Activated T-helper 2 cell treated with anti-CD3 and anti-CD28 coated beads, Interferon-gamma antibody, Interleukin-2, Interleukin-4, amounts not matched to agents 10 μg/mL and 5 μg/mL and 100 μg/mL, durations not matched to agents 14 hours and 24 hours and 36 hours (primary cell): ENCODE measurements around the gene CLDN25. TPM values are rescaled to one million over a fixed set of nuclear protein-coding genes. Genes with fewer than 3 reads are reported as not detected.
"Not testable (repeated sequence)": the region's sequence is repeated elsewhere in the genome, so short reads cannot be mapped to it uniquely, and the experiment has no call there.

Experiments
- DNase-seq: peaks from one replicate; pipeline ENCODE4 v3.0.0; 2021; ENCODE audit warnings: low spot score
- H3K27ac Mint-ChIP-seq: one replicate; pipeline ENCODE4 v1.8.0; 2021; ENCODE audit warnings: mixed read lengths
- H3K27me3 Mint-ChIP-seq: one replicate; pipeline ENCODE4 v1.8.0; 2021; ENCODE audit warnings: low read depth, mixed read lengths
- H3K36me3 Mint-ChIP-seq: one replicate; pipeline ENCODE4 v1.8.0; 2021; ENCODE audit warnings: low read depth, mixed read lengths
- H3K4me1 Mint-ChIP-seq: one replicate; pipeline ENCODE4 v1.8.0; 2021; ENCODE audit warnings: low read depth, mixed read lengths
- H3K4me3 Mint-ChIP-seq: one replicate; pipeline ENCODE4 v1.8.0; 2021; ENCODE audit warnings: low read depth, mild to moderate bottlenecking, moderate library complexity, mixed read lengths
- H3K9me3 Mint-ChIP-seq: one replicate; pipeline ENCODE4 v1.8.0; 2021; ENCODE audit warnings: mixed read lengths
- intact Hi-C: fragments of 100-400 bp; cut with micrococcal nuclease; formaldehyde crosslinking; loops from one replicate; pipeline ENCODE4 v1.15.1; 2023
- total RNA-seq: library from RNA; stranded (reverse); gene quantifications from 2 replicates; pipeline ENCODE4 v1.2.3, GENCODE V29; 2022

The CLDN25 gene
- total RNA-seq: not detected in 2 replicates

- Mint-ChIP-seq H3K4me3 (no peak within 1 kb of the TSS), H3K36me3 (no peaks in the 10 kb centered on the region), H3K9me3 (no peaks in the 10 kb centered on the region), H3K4me1 (peaks cover 5% of the 10 kb centered on the region), H3K27ac (no peak within 1 kb of the TSS), H3K27me3 (peaks cover 34% of the 10 kb centered on the region)
- DNase-seq: no peak
- intact Hi-C loops: loop anchor here (10.0 kb wide), 2 partner anchors 225 to 1555 kb away; partner anchors contain the start of gene PTS
These were observed at the start of gene CLDN25 for GRCh38 chr11:113779496-113779895. Gene CLDN25 (plus strand): TSS chr11:113779796. CDS start chr11:113779796, 0 bp downstream.

GRCh38 chr11:113730887-113731726, 48.5 kb upstream of the CLDN25 start:
- no peaks in the 10 kb centered on the region for H3K9me3 Mint-ChIP-seq

GRCh38 chr11:113732092-113732491, 47.5 kb upstream of the CLDN25 start:
- peaks cover 34% of the 10 kb centered on the region for H3K36me3 Mint-ChIP-seq
- intact Hi-C loops: no loop called here

More at GRCh38 chr11:113730887-113731726, 48.5 kb upstream of the CLDN25 start:
- Mint-ChIP-seq H3K27me3 (no peaks in the 10 kb centered on the region), H3K4me3 (no peak overlapping the region), H3K36me3 (peaks cover 24% of the 10 kb centered on the region), H3K27ac (no peak overlapping the region), H3K4me1 (peaks cover under 1% of the 10 kb centered on the region)
- intact Hi-C loops: loop anchor here (1.0 kb wide), 1 partner anchor 426 kb away; no protein-coding TSS in a partner anchor
- DNase-seq: no peak

GRCh38 chr11:113736323-113736722, 43.3 kb upstream of the CLDN25 start:
- Mint-ChIP-seq H3K27me3 (no peaks in the 10 kb centered on the region), H3K4me3 (no peak overlapping the region), H3K4me1 (peaks cover 6% of the 10 kb centered on the region), H3K36me3 (peaks cover 64% of the 10 kb centered on the region), H3K27ac (no peak overlapping the region), H3K9me3 (no peaks in the 10 kb centered on the region)
- no peak for DNase-seq
- intact Hi-C loops: loop anchor here (5.0 kb wide), 1 partner anchor 149 kb away; no protein-coding TSS in a partner anchor

More at GRCh38 chr11:113732092-113732491, 47.5 kb upstream of the CLDN25 start:
- Mint-ChIP-seq H3K4me3 (no peak overlapping the region), H3K4me1 (peaks cover 6% of the 10 kb centered on the region), H3K27ac (no peak overlapping the region), H3K9me3 (no peaks in the 10 kb centered on the region), H3K27me3 (no peaks in the 10 kb centered on the region)
- no peak for DNase-seq

- Mint-ChIP-seq H3K4me1 (no peaks in the 10 kb centered on the region), H3K4me3 (no peak overlapping the region), H3K9me3 (no peaks in the 10 kb centered on the region), H3K27me3 (no peaks in the 10 kb centered on the region), H3K27ac (no peak overlapping the region), H3K36me3 (peaks cover 25% of the 10 kb centered on the region)
- intact Hi-C loops: no loop called here
- DNase-seq: no peak
These were observed 26.7 kb upstream of the CLDN25 start for GRCh38 chr11:113752932-113753331.

GRCh38 chr11:113760241-113760640, 19.4 kb upstream of the CLDN25 start:
- Mint-ChIP-seq H3K9me3 (no peaks in the 10 kb centered on the region), H3K4me1 (peaks cover 9% of the 10 kb centered on the region), H3K36me3 (peaks cover 54% of the 10 kb centered on the region), H3K27ac (no peak overlapping the region), H3K4me3 (no peak overlapping the region), H3K27me3 (no peaks in the 10 kb centered on the region)
- intact Hi-C loops: no loop called here
- no peak for DNase-seq

GRCh38 chr11:113763040-113763439, 16.6 kb upstream of the CLDN25 start:
- H3K9me3 Mint-ChIP-seq, H3K4me3 Mint-ChIP-seq, H3K27ac Mint-ChIP-seq, intact Hi-C loops, H3K27me3 Mint-ChIP-seq, DNase-seq: not testable (repeated sequence)
- Mint-ChIP-seq H3K36me3 (peaks cover 60% of the 10 kb centered on the region), H3K4me1 (peaks cover 17% of the 10 kb centered on the region)

- peaks cover 20% of the 10 kb centered on the region for H3K4me1 Mint-ChIP-seq
- no peak for DNase-seq
- peaks cover 62% of the 10 kb centered on the region for H3K36me3 Mint-ChIP-seq
- no peaks in the 10 kb centered on the region for H3K9me3 Mint-ChIP-seq
- no peaks in the 10 kb centered on the region for H3K27me3 Mint-ChIP-seq
- no peak overlapping the region for H3K4me3 Mint-ChIP-seq
- H3K27ac Mint-ChIP-seq: no peak overlapping the region
- intact Hi-C loops: no loop called here
These were observed 14.9 kb upstream of the CLDN25 start for GRCh38 chr11:113764527-113765219.

- no peak for DNase-seq
- Mint-ChIP-seq H3K36me3 (peaks cover 44% of the 10 kb centered on the region), H3K9me3 (no peaks in the 10 kb centered on the region), H3K4me1 (peaks cover 28% of the 10 kb centered on the region), H3K27me3 (peaks cover 6% of the 10 kb centered on the region), H3K4me3 (peak overlapping the region; percentile 98), H3K27ac (peak overlapping the region; percentile 14)
- intact Hi-C loops: loop anchor here (2.0 to 10.0 kb wide), 5 partner anchors 103 to 1547 kb away; partner anchors contain the start of genes PTS, TTC12 and USP28
These were observed 7.6 kb upstream of the CLDN25 start for GRCh38 chr11:113771964-113772363.

- intact Hi-C loops: loop anchor here (2.0 to 10.0 kb wide), 5 partner anchors 102 to 1548 kb away; partner anchors contain the start of genes PTS, TTC12 and USP28
- H3K9me3 Mint-ChIP-seq: no peaks in the 10 kb centered on the region
- H3K36me3 Mint-ChIP-seq: peaks cover 34% of the 10 kb centered on the region
- peak overlapping the region; percentile 98 for H3K27ac Mint-ChIP-seq
- peaks cover 22% of the 10 kb centered on the region for H3K4me1 Mint-ChIP-seq
- no peak for DNase-seq
- peak overlapping the region; percentile 98 for H3K4me3 Mint-ChIP-seq
- H3K27me3 Mint-ChIP-seq: peaks cover 11% of the 10 kb centered on the region
These were observed 6.5 kb upstream of the CLDN25 start for GRCh38 chr11:113773092-113773415.

GRCh38 chr11:113773416-113774173, 6.0 kb upstream of the CLDN25 start, which contains the start of gene ZW10:
Gene ZW10 (minus strand): TSS chr11:113773692. CDS start chr11:113773666, 26 bp downstream.
- H3K36me3 Mint-ChIP-seq: peaks cover 29% of the 10 kb centered on the region
- peaks cover 12% of the 10 kb centered on the region for H3K27me3 Mint-ChIP-seq
- peak; percentile 90 for DNase-seq
- peak within 1 kb of the TSS; percentile 98 for H3K4me3 Mint-ChIP-seq
- intact Hi-C loops: loop anchor here (2.0 to 10.0 kb wide), 5 partner anchors 101 to 1549 kb away; partner anchors contain the start of genes PTS, TTC12 and USP28
- H3K27ac Mint-ChIP-seq: peak within 1 kb of the TSS; percentile 98
- H3K9me3 Mint-ChIP-seq: no peaks in the 10 kb centered on the region
- H3K4me1 Mint-ChIP-seq: peaks cover 22% of the 10 kb centered on the region

GRCh38 chr11:113774174-113774503, 5.5 kb upstream of the CLDN25 start:
- Mint-ChIP-seq H3K27me3 (peaks cover 12% of the 10 kb centered on the region), H3K9me3 (no peaks in the 10 kb centered on the region), H3K27ac (peak overlapping the region; percentile 98), H3K36me3 (peaks cover 24% of the 10 kb centered on the region), H3K4me1 (peaks cover 20% of the 10 kb centered on the region), H3K4me3 (peak overlapping the region; percentile 98)
- intact Hi-C loops: loop anchor here (5.0 to 10.0 kb wide), 3 partner anchors 187 to 1549 kb away; partner anchors contain the start of gene PTS
- no peak for DNase-seq
